Measurements from ENCODE around the gene MED10. TPM values are rescaled to one million over a fixed set of nuclear protein-coding genes. Genes with fewer than 3 reads are reported as not detected.

MED10 gene
- polyA plus RNA-seq, 1 experiment = 36.6 TPM

GRCh38 chr5:6392561-6392960 is 14.2 kb upstream of the MED10 start:
- CTCF ChIA-PET = no interaction called here
- TF ChIP-seq CTCF (IDR thresholded peaks at IDR 0.05; ENCODE audit: insufficient read depth, low read depth, low read length) = no peak
- DNase-seq (ENCODE audit: low read depth) = no peak
- POLR2A ChIA-PET = no interaction called here
- H3K27me3 ChIP-seq (ENCODE audit: control insufficient read depth, insufficient read depth, low read length) = no peaks in the 10 kb centered on the region
- no peak overlapping the region for H3K4me3 ChIP-seq (ENCODE audit: low read depth, low read length)
- H3K36me3 ChIP-seq (ENCODE audit: control insufficient read depth, insufficient read depth, low read length) = no peaks in the 10 kb centered on the region

DNA sequence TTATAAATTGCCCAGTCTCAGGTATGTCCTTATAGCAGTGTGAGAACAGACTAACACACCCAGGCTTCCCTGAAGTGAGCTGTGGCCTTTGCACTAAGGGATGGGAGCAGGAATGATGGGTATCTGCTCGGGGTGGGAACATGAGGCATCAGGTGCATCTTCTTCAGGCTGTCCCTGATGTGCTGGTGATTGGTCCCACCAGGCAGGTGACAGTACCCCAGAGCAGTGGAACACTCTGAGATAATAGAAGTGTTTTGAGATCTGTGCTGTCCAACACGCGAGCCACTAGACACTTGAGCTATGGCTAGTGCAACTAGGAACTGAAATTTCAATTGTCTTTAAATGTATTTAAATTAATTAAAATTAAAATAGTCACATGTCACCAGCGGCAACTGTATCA is 12.8 kb upstream of the MED10 start:
- H3K27me3 ChIP-seq (ENCODE audit: control insufficient read depth, insufficient read depth, low read length) = no peaks in the 10 kb centered on the region
- TF ChIP-seq CTCF (IDR thresholded peaks at IDR 0.05; ENCODE audit: insufficient read depth, low read depth, low read length) = no peak
- H3K36me3 ChIP-seq (ENCODE audit: control insufficient read depth, insufficient read depth, low read length) = no peaks in the 10 kb centered on the region
- ChIA-PET POLR2A (interaction anchor here (0.6 kb wide), 1 partner anchor 13 kb away, joined by 3 read pairs; the partner anchor contains the start of gene MED10), CTCF (no interaction called here)
- H3K4me3 ChIP-seq (ENCODE audit: low read depth, low read length) = no peak overlapping the region
- no peak for DNase-seq (ENCODE audit: low read depth)

- ChIA-PET CTCF (no interaction called here), POLR2A (no interaction called here)
- no peaks in the 10 kb centered on the region for H3K27me3 ChIP-seq (ENCODE audit: control insufficient read depth, insufficient read depth, low read length)
- DNase-seq (ENCODE audit: low read depth) = no peak
- H3K36me3 ChIP-seq (ENCODE audit: control insufficient read depth, insufficient read depth, low read length) = no peaks in the 10 kb centered on the region
- no peak for TF ChIP-seq CTCF (IDR thresholded peaks at IDR 0.05; ENCODE audit: insufficient read depth, low read depth, low read length)
- H3K4me3 ChIP-seq (ENCODE audit: low read depth, low read length) = no peak overlapping the region
These were observed 11.7 kb upstream of the MED10 start for GRCh38 chr5:6389946-6390530.

GRCh38 chr5:6389397-6389796 is 11.1 kb upstream of the MED10 start:
- CTCF ChIA-PET = no interaction called here

GRCh38 chr5:6387970-6388369 is 9.6 kb upstream of the MED10 start:
- no peak for DNase-seq (ENCODE audit: low read depth)
- ChIA-PET CTCF (no interaction called here), POLR2A (no interaction called here)
- peaks cover 2% of the 10 kb centered on the region; the same call in 1 of the 2 replicates for H3K27me3 ChIP-seq (ENCODE audit: control insufficient read depth, insufficient read depth, low read length)
- no peaks in the 10 kb centered on the region for H3K36me3 ChIP-seq (ENCODE audit: control insufficient read depth, insufficient read depth, low read length)
- H3K4me3 ChIP-seq (ENCODE audit: low read depth, low read length) = no peak overlapping the region
- TF ChIP-seq CTCF (IDR thresholded peaks at IDR 0.05; ENCODE audit: insufficient read depth, low read depth, low read length) = no peak

More at GRCh38 chr5:6389397-6389796, 11.1 kb upstream of the MED10 start:
- POLR2A ChIA-PET = no interaction called here
- Histone ChIP-seq H3K4me3 (ENCODE audit: low read depth, low read length) (no peak overlapping the region), H3K36me3 (ENCODE audit: control insufficient read depth, insufficient read depth, low read length) (no peaks in the 10 kb centered on the region), H3K27me3 (ENCODE audit: control insufficient read depth, insufficient read depth, low read length) (no peaks in the 10 kb centered on the region)
- no peak for DNase-seq (ENCODE audit: low read depth)
- no peak for TF ChIP-seq CTCF (IDR thresholded peaks at IDR 0.05; ENCODE audit: insufficient read depth, low read depth, low read length)
